ENCODE data around the gene WFDC6. TPM values are rescaled to one million over a fixed set of nuclear protein-coding genes. Genes with fewer than 3 reads are reported as not detected.

The WFDC6 gene
- total and polyA plus RNA-seq, 12 donors, result not detected

GRCh38 chr20:45548410-45548809 is 9.1 kb upstream of the WFDC6 start:
- no peak overlapping the region for H3K4me3 ChIP-seq
- DNase-seq, result no peak
- peaks cover 3% of the 10 kb centered on the region for H3K27me3 ChIP-seq
- H3K9me3 ChIP-seq (replicated peaks in 1 of 3), result no peaks in the 10 kb centered on the region
- no peaks in the 10 kb centered on the region for H3K4me1 ChIP-seq (replicated peaks in 1 of 2)
- TF ChIP-seq CTCF (IDR thresholded peaks at IDR 0.05), result no peak
- no peak for TF ChIP-seq POLR2A (IDR thresholded peaks at IDR 0.05)
- no peaks in the 10 kb centered on the region for H3K36me3 ChIP-seq (replicated peaks in 1 of 2)
- 76 to 85% (median 77%) methylated on average over 7 of the region's 7 CpGs for WGBS, 4 donors
- H3K27ac ChIP-seq, result no peak overlapping the region
- intact Hi-C loops (cut with DNase I), result loop anchor here (5.0 to 10.0 kb wide), 2 partner anchors 224 to 226 kb away; no protein-coding TSS in a partner anchor

GRCh38 chr20:45547206-45547770 is 8.0 kb upstream of the WFDC6 start, which contains the start of gene EPPIN:
TSS of gene EPPIN (minus strand) at chr20:45547401. CDS start at chr20:45547357, 44 bp downstream.
- Histone ChIP-seq H3K4me1 (replicated peaks in 1 of 2) (no peaks in the 10 kb centered on the region), H3K27me3 (peaks cover 3% of the 10 kb centered on the region), H3K9me3 (replicated peaks in 1 of 3) (no peaks in the 10 kb centered on the region), H3K27ac (no peak within 1 kb of the TSS), H3K4me3 (no peak within 1 kb of the TSS), H3K36me3 (replicated peaks in 1 of 2) (no peaks in the 10 kb centered on the region)
- no peak for DNase-seq
- TF ChIP-seq POLR2A (IDR thresholded peaks at IDR 0.05), result no peak
- no peak for TF ChIP-seq CTCF (IDR thresholded peaks at IDR 0.05)
- intact Hi-C loops (cut with DNase I), result loop anchor here (5.0 to 10.0 kb wide), 2 partner anchors 225 to 228 kb away; no protein-coding TSS in a partner anchor
- 71 to 83% (median 77%) methylated on average over 6 of the region's 6 CpGs for WGBS, 4 donors

GRCh38 chr20:45545754-45546453 is 6.6 kb upstream of the WFDC6 start:
- Histone ChIP-seq H3K9me3 (replicated peaks in 1 of 3) (no peaks in the 10 kb centered on the region), H3K27me3 (peaks cover 10% of the 10 kb centered on the region), H3K4me3 (no peak overlapping the region), H3K4me1 (replicated peaks in 1 of 2) (no peaks in the 10 kb centered on the region), H3K36me3 (replicated peaks in 1 of 2) (no peaks in the 10 kb centered on the region), H3K27ac (no peak overlapping the region)
- 11 to 27% (median 19%) methylated on average over 4 to 5 of the region's 5 CpGs for WGBS, 4 donors
- no peak for DNase-seq
- intact Hi-C loops (cut with DNase I), result loop anchor here (5.0 to 10.0 kb wide), 2 partner anchors 226 to 229 kb away; no protein-coding TSS in a partner anchor
- TF ChIP-seq CTCF (IDR thresholded peaks at IDR 0.05), result peak in 5 of 6 experiments; percentile 31 to 42 (median 37)
- no peak for TF ChIP-seq POLR2A (IDR thresholded peaks at IDR 0.05)

GRCh38 chr20:45545351-45545750 is 6.1 kb upstream of the WFDC6 start:
- TF ChIP-seq POLR2A (IDR thresholded peaks at IDR 0.05) (no peak), CTCF (IDR thresholded peaks at IDR 0.05) (no peak)
- no peak overlapping the region for H3K4me3 ChIP-seq
- no peak for DNase-seq
- 54 to 72% (median 65%) methylated on average over 3 of the region's 3 CpGs for WGBS, 4 donors
- no peaks in the 10 kb centered on the region for H3K36me3 ChIP-seq (replicated peaks in 1 of 2)
- H3K4me1 ChIP-seq (replicated peaks in 1 of 2), result no peaks in the 10 kb centered on the region
- no peaks in the 10 kb centered on the region for H3K9me3 ChIP-seq (replicated peaks in 1 of 3)
- H3K27me3 ChIP-seq, result peaks cover 13% of the 10 kb centered on the region
- no peak overlapping the region for H3K27ac ChIP-seq
- intact Hi-C loops (cut with DNase I), result loop anchor here (5.0 to 10.0 kb wide), 2 partner anchors 227 to 229 kb away; no protein-coding TSS in a partner anchor

All from adrenal gland (tissue), 12 donors.